ENCODE measurements around the gene TULP4.

Gene TULP4

DNA sequence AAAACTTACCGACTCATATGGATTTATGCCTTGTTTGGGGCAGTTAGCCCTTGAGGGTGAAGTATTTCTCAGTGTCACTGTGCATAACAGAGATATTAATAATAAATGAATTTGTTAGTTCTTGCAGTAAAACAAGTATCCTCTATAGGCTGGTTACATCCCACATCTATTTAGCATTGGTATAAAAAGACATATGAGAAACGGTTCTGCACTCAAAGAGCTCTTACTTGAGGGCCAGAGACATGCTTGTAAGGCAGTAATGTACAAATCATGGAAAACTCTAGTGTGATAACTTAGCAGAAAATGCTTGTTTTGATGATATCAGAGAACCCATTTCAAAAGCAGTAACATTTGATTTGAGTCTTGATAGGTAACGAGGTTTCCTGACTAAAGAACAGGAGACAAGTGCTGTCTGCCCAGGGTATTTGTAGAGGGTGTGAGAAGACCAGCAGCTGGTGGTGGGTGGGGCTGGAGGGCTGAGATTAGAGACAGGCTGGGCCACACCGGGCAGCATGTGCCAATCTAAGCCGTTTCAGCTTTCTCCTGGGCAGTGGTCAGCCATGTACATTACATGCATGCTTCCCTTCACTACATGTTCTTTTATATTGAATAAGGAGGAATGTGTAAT lies 46.3 kb downstream of the TULP4 start:
- no peak for DNase-seq (ENCODE audit: low read depth)

DNA sequence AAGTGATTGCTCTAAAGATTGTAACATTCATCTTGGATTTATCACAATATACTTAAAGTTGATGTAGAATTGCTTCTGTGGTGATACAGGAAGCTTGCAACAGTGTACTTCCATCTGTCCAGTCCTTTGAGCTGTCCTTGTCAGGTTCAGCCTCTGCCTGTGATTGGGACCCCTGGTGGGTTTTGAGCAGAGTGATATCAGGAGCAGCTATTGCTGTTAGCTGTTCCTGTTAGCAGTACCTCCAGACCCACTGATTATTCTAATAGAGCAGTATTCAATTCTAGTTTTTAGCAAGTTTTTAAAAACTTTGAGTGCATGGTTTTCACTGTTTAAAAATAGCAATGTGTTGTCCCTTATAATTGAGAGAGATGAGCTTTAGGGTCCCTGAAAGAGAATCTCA lies 48.8 kb downstream of the TULP4 start:
- no peak for DNase-seq (ENCODE audit: low read depth)

DNA sequence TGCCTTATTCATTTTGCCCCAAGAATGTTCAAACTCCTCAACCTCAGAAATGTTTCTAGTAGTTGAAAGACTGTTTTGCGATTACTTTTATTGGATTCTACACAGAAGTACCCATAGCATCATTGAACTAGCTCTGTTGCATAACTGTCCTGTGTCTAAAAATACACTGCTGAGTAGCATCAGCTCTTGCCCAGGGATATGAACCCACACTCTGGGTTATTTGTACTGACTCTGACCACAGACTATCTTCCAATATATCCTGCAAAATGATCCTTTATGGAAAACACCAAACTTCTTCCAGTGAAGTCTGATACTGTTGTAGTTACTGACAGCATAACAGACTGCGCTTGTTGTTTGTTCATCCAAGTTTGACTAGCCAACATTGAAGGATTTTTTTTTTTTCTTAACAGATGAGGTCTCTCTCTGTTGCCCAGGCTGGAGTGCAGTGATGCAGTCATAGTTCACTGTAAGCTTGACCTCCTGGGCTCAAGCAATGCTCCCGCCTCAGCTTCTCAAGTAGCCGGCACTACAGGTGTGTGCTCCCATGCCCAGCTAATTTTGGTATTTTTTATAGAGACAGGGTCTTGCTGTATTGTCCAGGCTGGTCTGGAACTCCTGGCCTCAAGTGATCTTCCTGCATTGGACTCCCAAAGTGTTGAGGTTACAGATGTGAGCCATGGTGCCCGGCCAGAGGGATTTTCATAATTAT lies 49.9 kb downstream of the TULP4 start:
- DNase-seq (ENCODE audit: low read depth), result no peak

DNA sequence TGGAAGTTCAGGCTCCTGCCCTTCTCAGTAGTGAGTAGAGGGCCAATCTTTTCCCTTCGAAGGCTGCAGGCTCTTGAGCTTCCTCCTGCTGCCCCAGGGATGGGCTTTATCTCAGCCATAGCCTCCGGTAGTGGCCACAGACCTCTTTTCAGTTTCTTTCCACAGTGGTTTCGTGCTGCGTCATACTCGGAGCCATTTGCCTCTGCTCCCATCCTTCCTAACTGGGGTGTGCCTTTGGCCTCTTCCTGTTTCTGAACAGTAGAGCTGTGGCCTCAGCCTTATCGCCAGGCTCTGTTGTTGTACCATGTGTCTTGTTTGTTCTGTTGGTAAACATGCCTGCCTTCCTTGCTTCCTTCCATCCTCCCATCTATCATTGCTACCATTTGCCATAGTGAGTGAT lies 54.1 kb downstream of the TULP4 start:
- DNase-seq (ENCODE audit: low read depth), result no peak

DNA sequence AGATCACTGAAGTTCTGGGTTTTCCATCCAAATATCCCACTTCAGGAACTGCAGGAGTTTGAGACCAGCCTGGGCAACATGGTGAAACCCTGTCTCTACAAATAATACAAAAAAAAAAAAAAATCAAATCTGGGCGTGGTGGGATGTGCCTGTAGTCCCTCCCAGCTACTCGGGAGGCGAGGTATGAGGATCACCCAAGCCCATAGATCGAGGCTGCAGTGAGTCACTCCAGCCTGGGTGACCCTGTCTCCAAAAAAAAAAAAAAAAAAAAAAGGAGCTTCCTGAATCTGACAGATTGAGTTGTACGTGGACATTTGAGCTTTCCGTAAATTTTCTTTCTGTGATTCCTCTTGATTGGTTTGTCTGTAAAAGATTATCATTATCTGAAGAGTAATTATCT lies 55.6 kb downstream of the TULP4 start:
- no peak for DNase-seq (ENCODE audit: low read depth)

DNA sequence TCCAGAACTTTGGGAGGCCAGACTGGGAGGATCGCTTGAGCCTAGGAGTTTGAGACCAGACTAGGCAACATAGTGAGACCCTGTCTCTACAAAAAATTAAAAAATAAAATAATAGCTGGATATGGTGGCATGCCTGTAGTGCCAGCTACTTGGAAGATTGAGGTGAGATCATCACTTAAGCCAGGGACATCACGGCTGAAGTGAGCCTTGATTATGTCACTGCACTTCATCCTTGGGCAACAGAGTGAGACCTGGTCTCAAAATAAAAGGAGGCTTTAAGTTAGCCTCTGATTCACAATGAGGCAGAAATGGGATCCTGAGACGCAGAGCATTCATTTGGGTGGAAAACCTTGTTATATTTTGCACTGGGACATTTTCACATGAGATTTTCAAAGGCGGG lies 57.0 kb downstream of the TULP4 start:
- DNase-seq (ENCODE audit: low read depth), result no peak

DNA sequence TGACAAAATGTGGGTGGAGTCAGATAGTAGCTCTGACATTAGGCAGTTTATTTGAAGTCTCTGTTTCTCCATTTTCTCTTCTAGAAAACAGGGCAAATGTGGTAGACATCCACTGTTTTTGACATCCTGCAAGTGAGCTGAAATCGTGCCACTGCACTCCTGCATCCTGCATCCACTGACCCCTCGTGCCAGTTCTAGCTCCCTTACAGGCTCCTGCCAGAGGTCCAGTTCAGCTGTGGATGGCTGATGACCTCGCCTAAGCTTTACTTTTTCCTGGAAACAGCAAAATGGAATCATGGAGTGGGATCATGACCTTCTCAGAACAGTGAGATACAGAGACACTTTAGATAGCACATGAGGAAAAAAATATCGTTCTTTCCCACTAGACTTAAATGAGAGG lies 58.5 kb downstream of the TULP4 start:
- DNase-seq (ENCODE audit: low read depth), result no peak

DNA sequence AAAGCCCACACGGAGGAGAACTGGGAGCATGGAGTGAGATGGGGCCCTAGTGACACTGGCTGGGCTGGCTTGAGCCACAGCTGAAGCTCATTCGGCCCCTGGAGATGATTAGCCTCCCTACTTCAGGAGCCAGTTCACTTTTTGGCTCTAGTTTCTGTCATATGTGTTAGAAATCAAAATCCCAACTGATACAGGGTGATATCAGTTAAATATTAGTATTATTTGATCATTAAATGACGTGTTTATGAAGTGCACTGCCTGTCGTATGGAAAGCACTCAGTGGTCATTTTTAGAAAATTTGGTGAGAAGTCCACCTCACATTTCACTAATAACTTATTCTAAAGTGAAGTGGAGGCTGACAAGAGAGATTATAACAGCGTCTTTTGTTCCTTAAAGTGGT lies 59.0 kb downstream of the TULP4 start:
- no peak for DNase-seq (ENCODE audit: low read depth)

DNA sequence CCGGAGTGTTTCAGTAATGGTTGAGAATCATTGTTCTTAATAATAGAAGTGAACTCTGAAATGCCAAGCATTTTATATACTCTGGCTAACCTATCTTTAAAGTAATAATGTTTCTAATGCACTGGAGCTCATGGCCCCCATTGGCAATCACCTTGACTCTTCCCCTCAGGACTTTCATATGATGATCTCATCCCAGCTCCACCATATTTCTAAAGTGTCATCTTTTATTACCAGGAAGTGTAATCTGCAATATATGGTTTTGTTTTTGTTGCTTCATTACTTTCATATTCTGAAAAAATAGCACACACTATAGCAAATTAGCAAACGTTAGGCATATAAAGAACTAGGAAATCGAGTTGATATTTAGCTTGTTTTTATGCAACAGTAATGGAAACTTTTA lies 60.3 kb downstream of the TULP4 start:
- no peak for DNase-seq (ENCODE audit: low read depth)

DNA sequence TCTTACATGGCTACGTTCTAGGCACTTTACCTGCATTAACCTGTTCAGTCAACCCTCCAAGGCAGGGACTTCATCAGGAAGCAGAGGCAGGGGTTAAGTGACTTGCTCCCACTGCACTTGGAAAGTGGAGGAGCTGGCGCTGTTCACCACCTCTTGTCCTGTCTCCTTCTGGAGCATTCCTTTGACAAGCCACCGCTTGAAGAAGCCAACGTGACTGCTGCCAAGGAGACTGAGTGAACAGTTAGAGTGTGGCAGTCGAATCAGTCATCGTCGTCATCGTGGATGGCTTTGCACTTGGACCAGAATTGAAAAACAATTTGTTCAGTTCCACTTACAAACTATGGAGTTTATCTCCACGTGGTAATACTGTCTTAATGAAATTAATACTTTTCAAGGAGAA lies 60.9 kb downstream of the TULP4 start:
- no peak for DNase-seq (ENCODE audit: low read depth)

DNA sequence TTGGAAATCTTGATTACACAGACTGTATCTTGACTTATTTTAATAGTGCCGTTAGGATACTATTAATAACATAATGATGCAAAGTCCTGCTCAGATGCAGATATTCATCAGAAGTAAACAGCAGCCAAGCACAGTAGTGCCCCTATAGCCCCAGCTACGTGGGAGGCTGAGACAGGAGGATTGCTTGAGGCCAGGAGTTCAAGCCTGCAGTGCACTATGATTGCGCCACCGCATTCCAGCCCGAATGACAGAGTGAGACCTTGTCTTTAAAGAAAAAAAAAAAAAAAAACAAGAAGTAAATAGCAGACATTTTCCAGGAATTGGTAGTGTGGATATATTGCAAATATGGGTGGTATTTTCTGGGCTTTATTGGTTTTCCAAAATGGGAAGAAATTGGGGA lies 61.8 kb downstream of the TULP4 start:
- no peak for DNase-seq (ENCODE audit: low read depth)

DNA sequence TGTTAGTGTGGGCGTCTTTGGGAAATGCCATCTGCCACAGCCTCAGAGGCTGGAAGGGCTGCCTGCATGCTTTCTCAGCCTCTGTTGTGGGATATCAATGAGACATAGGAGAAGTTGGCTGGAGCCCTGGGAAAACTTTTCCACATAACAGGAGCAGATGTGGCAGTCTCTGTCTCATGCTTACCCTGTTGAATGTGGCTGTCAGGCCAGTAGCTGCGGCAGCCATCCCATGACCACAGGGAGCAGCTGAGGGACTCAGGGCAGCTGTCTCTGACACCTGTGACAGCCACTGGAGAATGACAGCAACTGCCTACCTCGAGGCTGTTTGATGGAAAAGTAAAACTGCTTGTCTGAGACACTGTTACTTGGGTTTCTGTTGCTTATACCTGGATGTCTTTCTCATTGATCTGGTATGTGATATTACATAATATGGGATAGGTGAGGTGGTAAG lies 64.4 kb downstream of the TULP4 start:
- DNase-seq (ENCODE audit: low read depth), result no peak

DNA sequence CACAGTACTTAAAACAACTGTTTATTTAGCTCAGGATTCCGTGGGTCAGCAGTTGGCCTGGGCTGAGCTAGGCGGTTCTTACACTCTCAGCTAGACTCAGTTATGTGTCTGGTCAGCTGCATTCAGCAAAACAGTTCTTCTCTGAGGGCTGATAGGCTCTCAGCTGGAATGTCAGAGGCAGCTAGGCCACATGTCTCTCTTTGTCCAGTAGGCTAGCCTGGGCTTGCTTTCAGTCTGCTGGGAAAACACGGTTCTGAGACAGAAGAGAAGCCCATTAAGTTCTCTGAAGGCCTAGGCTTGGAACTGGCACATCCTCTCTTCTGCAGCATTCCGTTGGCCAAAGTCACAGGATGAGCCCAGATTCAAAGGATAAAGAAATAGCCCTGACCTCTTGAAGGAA lies 65.6 kb downstream of the TULP4 start:
- no peak for DNase-seq (ENCODE audit: low read depth)

DNA sequence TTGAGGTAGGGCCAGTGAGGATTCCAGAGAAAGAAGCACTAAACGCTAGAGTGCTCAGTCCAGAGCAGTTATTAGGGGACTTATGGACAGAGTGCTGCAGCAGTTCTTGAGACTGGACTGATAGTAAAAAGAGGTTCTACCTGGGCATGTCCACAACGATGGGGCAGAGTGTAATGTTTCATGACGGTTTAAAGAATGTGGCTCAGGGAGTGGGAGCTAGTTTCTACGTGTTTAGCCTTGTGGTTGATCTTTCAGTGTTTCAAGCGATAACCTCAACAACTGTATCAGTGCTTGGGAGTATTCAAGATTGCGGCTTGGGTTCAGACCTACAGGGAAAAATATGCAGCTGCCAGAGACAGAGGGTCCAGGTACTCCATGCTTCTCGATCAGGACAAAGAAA lies 67.1 kb downstream of the TULP4 start:
- DNase-seq (ENCODE audit: low read depth), result no peak

DNA sequence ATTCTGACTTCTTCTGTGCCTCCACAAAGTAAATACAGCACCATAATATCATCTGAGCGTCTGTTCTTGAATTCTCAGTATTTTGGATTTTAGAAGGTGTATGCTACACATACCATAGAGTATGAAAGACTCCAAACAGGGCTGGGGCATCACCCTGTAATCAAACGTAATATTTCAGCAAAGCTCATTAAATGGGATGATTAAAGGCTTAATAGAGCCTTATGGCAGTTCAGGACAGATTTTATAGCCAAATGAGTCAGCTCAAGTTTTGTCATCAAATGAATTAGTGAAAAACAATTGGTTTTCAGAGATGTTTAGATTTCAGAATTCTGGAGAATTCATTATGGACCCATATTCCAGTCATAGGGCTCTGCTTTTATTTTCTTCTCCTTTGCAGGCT lies 68.9 kb downstream of the TULP4 start:
- no peak for DNase-seq (ENCODE audit: low read depth)

DNA sequence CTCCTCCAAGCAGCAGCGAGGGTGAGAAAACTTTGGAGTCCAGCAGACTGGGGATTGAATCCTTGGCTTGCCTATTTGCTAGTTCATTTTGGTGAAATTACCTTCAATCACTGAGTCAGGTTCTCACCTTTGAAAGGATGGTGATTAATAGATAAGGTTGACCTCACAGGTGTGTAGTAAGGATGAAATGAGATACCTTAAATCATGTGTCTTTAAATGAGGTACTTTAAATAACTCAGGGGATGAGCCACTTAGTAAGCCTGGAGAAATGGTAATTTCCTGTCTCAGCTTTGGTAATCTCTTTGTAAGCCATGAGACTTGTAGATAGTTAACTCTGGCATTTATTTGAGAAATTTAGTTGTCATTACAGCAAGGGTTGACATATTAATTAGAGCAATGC lies 70.2 kb downstream of the TULP4 start:
- DNase-seq (ENCODE audit: low read depth), result no peak

DNA sequence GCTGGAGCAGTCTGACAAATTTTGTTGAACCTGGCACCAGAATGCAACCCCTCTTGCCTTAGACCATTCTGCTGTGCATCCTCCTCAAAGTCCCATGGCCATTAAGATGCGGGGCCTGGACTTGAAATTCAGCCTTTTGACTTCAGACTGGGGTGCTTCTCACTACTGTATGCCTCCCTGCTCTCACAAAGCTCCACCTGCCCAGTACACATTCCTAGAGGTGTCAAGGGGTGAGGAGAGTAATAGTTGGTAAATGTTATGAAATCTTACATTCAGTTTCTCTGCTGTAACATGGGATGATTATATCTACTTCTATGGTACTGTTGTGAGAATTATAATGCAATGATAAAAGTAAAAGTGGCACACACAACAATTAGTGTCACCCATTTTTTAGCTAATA lies 70.8 kb downstream of the TULP4 start:
- DNase-seq (ENCODE audit: low read depth), result no peak

DNA sequence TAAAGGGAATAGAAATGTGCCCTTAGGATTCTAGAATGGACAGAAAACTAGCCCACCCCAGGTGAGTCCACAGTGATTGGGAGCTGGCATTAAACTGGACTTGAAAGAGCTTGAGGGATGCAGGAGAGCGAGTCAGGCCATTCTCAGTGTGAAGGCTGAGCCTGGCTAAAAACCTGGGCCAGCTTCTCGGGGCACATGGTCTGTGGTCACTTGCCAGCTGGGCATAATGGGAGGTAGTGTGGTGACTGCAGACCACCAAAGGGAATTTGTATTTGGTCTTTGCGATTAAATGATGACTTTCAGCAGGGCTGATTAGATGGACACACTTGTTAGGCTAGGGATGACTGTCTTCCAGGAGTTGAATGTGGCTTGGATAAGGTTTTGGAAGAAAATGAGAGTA lies 71.3 kb downstream of the TULP4 start:
- DNase-seq (ENCODE audit: low read depth), result no peak

DNA sequence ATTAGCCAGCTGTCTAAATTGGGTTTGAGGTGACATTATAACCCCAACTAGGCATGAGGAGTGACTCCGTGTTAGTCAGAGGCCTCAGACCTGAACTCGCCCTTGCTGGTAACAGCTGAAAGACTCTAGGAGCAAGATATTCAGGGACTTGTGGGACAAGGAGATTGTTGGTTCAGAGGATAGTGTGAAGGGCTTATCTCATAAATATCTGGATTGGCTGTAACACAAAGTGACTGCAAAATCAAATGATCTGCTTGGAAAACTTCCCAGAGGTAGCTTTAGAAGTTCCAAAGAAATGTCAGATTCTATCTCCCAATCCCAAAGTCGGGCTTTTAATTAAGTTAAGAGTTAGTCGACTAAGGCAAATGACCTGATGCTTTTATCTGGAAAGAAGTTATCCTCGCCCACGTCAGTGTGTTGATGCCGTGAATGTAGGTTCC lies 72.4 kb downstream of the TULP4 start:
- DNase-seq (ENCODE audit: low read depth), result no peak

DNA sequence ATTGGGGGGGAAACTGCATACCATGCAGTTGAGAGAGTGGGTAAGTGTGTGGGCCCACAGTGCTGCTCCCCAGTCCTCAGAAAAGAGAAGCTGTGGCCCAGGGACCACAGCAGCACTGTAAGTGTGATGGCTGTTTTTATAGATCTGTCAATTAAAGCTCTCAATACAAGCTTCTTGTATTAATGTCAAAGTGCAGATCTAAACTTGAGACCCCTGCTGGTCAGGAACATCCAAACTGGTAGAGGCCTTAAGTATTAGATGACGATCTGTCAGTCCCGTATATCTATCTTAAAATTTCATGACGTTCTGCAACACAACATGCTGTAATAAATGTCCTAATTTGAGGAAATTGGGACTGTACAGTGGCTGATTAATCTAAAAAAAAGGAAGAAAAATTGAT lies 74.8 kb downstream of the TULP4 start:
- no peak for DNase-seq (ENCODE audit: low read depth)

DNA sequence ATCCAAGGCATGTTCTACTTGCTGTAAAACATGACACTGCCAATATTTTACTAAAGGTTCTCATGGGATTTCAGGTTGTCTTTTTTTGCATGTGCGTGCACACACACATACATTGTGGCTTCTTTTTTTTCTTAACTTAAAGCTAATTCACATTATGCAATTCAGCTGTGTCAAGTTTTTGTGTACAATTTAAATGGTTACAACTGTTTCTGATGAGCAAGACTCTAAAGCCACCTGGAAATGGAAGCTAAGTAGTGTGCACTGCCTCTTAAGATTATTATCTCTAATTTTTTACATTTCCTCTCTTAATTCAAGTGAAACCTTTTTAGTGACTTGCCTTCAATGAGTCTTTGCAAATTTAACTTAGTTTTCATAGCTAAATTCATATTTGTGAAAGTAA lies 75.3 kb downstream of the TULP4 start:
- no peak for DNase-seq (ENCODE audit: low read depth)

DNA sequence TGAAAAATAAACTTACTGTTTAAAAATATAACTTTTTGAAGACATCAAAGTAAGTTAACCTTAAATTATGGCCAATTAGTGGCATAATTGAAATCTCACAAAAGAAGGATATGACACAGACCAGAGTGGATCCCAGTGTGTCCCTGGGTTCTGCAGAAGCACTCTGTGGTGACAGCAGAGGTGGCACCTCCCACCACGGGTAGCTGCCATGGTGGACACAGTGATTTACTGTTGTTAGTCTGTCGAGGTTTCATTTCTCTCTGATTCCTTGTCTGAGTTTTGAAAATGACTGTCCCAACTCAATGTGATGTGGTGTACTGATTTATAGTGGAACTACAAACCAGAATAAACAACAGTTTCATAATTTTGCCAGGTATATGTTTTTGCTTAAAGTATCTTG lies 76.5 kb downstream of the TULP4 start:
- DNase-seq (ENCODE audit: low read depth), result no peak

DNA sequence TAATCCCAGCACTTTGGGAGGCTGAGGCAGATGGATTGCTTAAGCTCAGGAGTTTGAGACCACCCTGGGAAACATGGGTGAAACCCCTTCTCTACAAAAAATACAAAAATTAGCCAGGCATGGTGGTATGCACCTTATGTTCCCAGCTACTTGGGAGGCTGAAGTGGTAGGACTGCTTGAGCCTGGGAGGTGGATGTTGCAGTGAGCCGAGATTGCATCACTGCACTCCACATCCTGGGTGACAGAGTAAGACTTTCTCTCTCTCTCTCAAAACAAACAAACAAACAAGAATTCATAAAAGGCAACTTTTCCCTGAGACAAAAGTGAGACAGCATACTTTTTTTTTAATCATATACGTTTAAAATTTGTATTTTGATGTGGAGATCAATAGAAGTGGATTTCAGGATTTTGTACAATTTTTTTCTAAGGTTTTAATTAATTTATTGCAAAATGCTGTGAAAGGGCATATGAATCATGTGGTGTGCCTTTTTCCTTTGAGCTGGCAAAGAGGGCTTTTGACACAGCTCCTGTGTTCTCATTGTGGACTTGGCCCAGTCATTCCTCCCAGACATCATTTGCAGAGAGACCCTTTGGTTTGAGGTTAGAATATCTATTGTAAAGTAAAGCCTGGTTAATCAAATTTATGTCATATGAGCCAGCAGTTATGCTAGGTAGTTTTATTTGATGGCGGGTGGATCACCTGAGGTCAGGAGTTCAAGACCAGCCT lies 77.1 kb downstream of the TULP4 start:
- DNase-seq (ENCODE audit: low read depth), result no peak

DNA sequence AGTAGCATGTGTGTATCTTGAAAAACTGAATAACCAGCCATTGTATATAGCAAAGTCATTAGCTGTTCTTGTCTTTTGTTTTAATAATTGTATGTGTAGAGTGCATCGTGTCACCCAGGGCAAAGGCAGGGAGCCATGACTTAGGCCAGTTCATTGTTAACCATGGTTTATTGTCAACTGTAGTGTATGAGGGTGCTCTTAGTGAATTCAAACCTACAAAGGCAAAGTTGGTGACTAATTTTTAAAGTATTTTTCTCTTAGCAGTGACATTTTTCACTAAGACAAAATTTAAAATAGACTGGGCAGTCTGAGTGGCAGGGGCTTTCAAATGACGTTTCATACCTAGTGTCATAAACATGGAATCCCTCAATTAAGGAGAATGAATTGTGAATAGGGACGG lies 79.0 kb downstream of the TULP4 start:
- DNase-seq (ENCODE audit: low read depth), result no peak
